ENCODE measurements around the gene FOXE1. TPM values are rescaled to one million over a fixed set of nuclear protein-coding genes. Genes with fewer than 3 reads are reported as not detected.

Gene FOXE1
- total and polyA plus RNA-seq, 10 of the 15 experiments (the other 5 are each of a cell fraction or from before 2014, with no cell fraction given), result not detected

GRCh38 chr9:97863314-97863713 is 10.3 kb downstream of the FOXE1 start (continued):
- TF ChIP-seq ZBTB4 (CRISPR knock-in tag; IDR thresholded peaks at IDR 0.05) (no peak), NKRF (conservative IDR thresholded peaks at IDR 0.05) (no peak), IRF4 (IDR thresholded peaks at IDR 0.05; ENCODE audit: low read depth, low read length) (no peak), ASH2L (IDR thresholded peaks at IDR 0.05; ENCODE audit: borderline replicate concordance, low read depth) (no peak), SIX5 (IDR thresholded peaks at IDR 0.05; ENCODE audit: low read depth, low read length, severe bottlenecking) (no peak), SREBF2 (IDR thresholded peaks at IDR 0.05; ENCODE audit: low read length) (no peak), CBFB (IDR thresholded peaks at IDR 0.05; ENCODE audit: low read depth) (no peak), BCL11A (IDR thresholded peaks at IDR 0.05; ENCODE audit: low read depth, low read length) (no peak), SMARCA5 (IDR thresholded peaks at IDR 0.05) (no peak), CHD2 (IDR thresholded peaks at IDR 0.05; ENCODE audit: borderline replicate concordance, low read depth, low read length) (no peak)
